ENCODE data around the gene LUZP1. TPM values are rescaled to one million over a fixed set of nuclear protein-coding genes. Genes with fewer than 3 reads are reported as not detected.

Gene LUZP1
- total RNA-seq, 1 donor from 2014 or later, result 27.1 TPM

DNA sequence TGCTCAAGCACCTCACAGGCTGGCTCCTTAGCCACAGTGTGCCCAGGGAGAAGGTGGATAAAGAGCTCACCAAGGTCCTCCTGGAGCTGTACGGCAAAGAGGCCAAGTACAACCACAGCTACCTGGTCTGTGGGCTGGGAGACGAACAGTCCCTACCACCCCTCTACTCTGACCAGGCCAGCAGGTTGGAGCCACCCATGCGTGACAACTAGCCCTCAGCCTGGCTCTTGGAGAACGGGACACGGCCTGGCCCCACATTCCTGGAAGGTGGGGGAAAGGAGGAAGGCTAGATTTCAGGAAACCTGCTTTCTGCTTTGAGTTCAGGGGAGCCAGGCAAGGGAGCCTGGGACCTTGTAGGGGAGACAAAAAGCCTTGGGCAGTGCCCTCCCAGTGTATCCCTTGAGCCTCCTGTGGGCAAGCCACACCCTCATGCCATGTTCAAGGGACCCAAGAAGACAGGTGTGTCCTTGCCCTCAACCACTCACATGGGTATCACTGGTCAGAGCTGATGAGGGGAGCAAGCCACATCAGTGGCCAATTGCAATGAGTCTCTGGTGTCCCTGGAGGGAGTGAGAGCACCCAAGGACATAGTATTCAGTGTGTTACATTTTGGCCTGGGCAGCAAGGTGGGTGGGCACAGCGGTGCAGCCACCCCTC lies 27.6 kb downstream of the LUZP1 start:
- Histone ChIP-seq H3K4me3 (ENCODE audit: low read depth, low read length) (no peak overlapping the region), H3K36me3 (ENCODE audit: control insufficient read depth, insufficient read depth, low read length) (no peaks in the 10 kb centered on the region), H3K27me3 (ENCODE audit: control insufficient read depth, insufficient read depth, low read length) (no peaks in the 10 kb centered on the region)
- TF ChIP-seq CTCF (IDR thresholded peaks at IDR 0.05; ENCODE audit: insufficient read depth, low read length, poor library complexity, severe bottlenecking), result no peak
- no peak for DNase-seq (ENCODE audit: low read depth)

DNA sequence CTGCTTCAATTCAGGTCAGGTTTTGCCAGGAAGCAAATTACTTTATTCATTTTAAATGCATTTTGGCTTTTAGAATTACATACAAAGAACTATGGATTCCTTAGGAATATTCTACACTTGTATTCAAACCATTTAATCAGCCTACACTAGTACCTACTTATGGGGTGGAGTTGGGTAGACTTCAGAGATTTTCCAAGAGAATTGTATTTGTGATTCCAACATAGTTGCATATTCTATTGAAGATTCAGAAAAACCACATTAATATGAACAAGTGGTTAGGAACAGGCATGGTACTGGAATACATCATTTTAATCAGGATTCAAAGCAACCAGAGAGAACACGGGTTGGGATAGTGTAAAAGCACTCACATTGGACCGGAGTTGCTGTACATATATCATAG lies 33.4 kb downstream of the LUZP1 start:
- Histone ChIP-seq H3K27me3 (ENCODE audit: control insufficient read depth, insufficient read depth, low read length) (no peaks in the 10 kb centered on the region), H3K36me3 (ENCODE audit: control insufficient read depth, insufficient read depth, low read length) (no peaks in the 10 kb centered on the region), H3K4me3 (ENCODE audit: low read depth, low read length) (no peak overlapping the region)
- DNase-seq (ENCODE audit: low read depth), result no peak
- no peak for TF ChIP-seq CTCF (IDR thresholded peaks at IDR 0.05; ENCODE audit: insufficient read depth, low read length, poor library complexity, severe bottlenecking)

GRCh38 chr1:23134055-23134454 lies 34.6 kb downstream of the LUZP1 start:
- no peak overlapping the region for H3K4me3 ChIP-seq (ENCODE audit: low read depth, low read length)
- TF ChIP-seq CTCF (IDR thresholded peaks at IDR 0.05; ENCODE audit: insufficient read depth, low read length, poor library complexity, severe bottlenecking), result no peak
- H3K27me3 ChIP-seq (ENCODE audit: control insufficient read depth, insufficient read depth, low read length), result no peaks in the 10 kb centered on the region
- no peak for DNase-seq (ENCODE audit: low read depth)
- no peaks in the 10 kb centered on the region for H3K36me3 ChIP-seq (ENCODE audit: control insufficient read depth, insufficient read depth, low read length)

DNA sequence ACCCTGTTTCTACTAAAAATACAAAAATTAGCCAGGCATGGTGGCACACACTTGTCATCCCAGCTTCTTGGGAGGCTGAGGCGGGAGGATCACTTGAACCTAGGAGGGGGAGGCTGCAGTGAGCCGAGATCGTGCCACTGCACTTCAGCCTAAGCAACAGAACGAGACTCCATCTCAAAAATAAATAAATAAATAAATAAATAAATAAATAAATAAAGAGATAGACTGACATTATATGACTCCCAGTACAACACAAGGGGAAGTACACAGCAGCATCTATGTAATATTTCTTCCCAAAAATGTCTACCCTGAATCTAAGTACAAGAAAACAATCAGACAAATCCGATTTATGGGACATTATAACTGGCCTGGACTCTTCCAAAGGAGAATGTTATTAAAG lies 35.1 kb downstream of the LUZP1 start:
- Histone ChIP-seq H3K4me3 (ENCODE audit: low read depth, low read length) (no peak overlapping the region), H3K27me3 (ENCODE audit: control insufficient read depth, insufficient read depth, low read length) (no peaks in the 10 kb centered on the region), H3K36me3 (ENCODE audit: control insufficient read depth, insufficient read depth, low read length) (no peaks in the 10 kb centered on the region)
- TF ChIP-seq CTCF (IDR thresholded peaks at IDR 0.05; ENCODE audit: insufficient read depth, low read length, poor library complexity, severe bottlenecking), result no peak
- DNase-seq (ENCODE audit: low read depth), result no peak

DNA sequence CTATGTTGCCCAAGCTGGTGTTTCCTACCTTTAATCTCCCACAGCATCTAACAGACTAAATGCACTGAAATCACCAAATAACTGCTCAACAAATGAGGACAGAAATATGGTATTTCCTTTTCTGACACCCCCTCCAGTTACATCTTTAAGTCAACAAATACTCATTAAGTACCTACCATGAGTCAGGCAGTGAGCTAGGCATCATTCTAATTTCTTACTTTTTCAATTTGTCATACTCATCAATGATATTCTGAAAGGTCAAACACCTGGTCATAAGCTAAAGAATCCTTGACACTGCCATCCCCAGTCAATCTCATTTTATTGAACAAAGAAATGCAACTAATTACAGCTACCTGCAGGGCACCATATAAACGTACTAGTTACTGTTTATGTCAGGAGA lies 36.6 kb downstream of the LUZP1 start:
- Histone ChIP-seq H3K36me3 (ENCODE audit: control insufficient read depth, insufficient read depth, low read length) (no peaks in the 10 kb centered on the region), H3K27me3 (ENCODE audit: control insufficient read depth, insufficient read depth, low read length) (no peaks in the 10 kb centered on the region), H3K4me3 (ENCODE audit: low read depth, low read length) (no peak overlapping the region)
- no peak for DNase-seq (ENCODE audit: low read depth)
- TF ChIP-seq CTCF (IDR thresholded peaks at IDR 0.05; ENCODE audit: insufficient read depth, low read length, poor library complexity, severe bottlenecking), result no peak

GRCh38 chr1:23129846-23130245 lies 38.8 kb downstream of the LUZP1 start:
- no peak for TF ChIP-seq CTCF (IDR thresholded peaks at IDR 0.05; ENCODE audit: insufficient read depth, low read length, poor library complexity, severe bottlenecking)
- no peak overlapping the region for H3K4me3 ChIP-seq (ENCODE audit: low read depth, low read length)
- no peaks in the 10 kb centered on the region for H3K27me3 ChIP-seq (ENCODE audit: control insufficient read depth, insufficient read depth, low read length)
- no peaks in the 10 kb centered on the region for H3K36me3 ChIP-seq (ENCODE audit: control insufficient read depth, insufficient read depth, low read length)
- no peak for DNase-seq (ENCODE audit: low read depth)

Measured in kidney epithelial cell (primary cell).